ENCODE data around the gene MLIP. TPM values are rescaled to one million over a fixed set of nuclear protein-coding genes. Genes with fewer than 3 reads are reported as not detected.
A peak's percentile ranks its signal among the peaks of the same experiment; 100 is the strongest.

MLIP gene
- total RNA-seq, 4 donors from 2014 or later: 4.0 to 8.1 (median 4.2) TPM; not detected in 1

GRCh38 chr6:54262499-54262898 lies 151.3 kb downstream of the MLIP start:
- intact Hi-C loops (cut with DNase I): no loop called here
- Histone ChIP-seq H3K27me3 (no peaks in the 10 kb centered on the region), H3K9me3 (no peaks in the 10 kb centered on the region), H3K4me1 (no peaks in the 10 kb centered on the region), H3K27ac (no peak overlapping the region), H3K4me3 (replicated peaks in 1 of 3) (no peak overlapping the region), H3K36me3 (no peaks in the 10 kb centered on the region)
- DNase-seq: no peak
- TF ChIP-seq CTCF (IDR thresholded peaks at IDR 0.05) (no peak), POLR2A (IDR thresholded peaks at IDR 0.05) (no peak)
- WGBS, 2 donors: 59 to 61% methylated on average over 1 of the region's 1 CpG

- no peaks in the 10 kb centered on the region for H3K36me3 ChIP-seq
- no peaks in the 10 kb centered on the region for H3K9me3 ChIP-seq
- TF ChIP-seq POLR2A (IDR thresholded peaks at IDR 0.05) (no peak), CTCF (IDR thresholded peaks at IDR 0.05) (no peak)
- 66 to 74% methylated on average over 2 of the region's 2 CpGs for whole genome bisulfite sequencing, 2 donors
- intact Hi-C loops (cut with DNase I): no loop called here
- no peaks in the 10 kb centered on the region for H3K4me1 ChIP-seq
- H3K27me3 ChIP-seq: no peaks in the 10 kb centered on the region
- H3K27ac ChIP-seq: no peak overlapping the region
- no peak for DNase-seq
- no peak overlapping the region for H3K4me3 ChIP-seq (replicated peaks in 1 of 3)
These were observed 151.7 kb downstream of the MLIP start for GRCh38 chr6:54262971-54263370.

- no peaks in the 10 kb centered on the region for H3K27me3 ChIP-seq
- H3K27ac ChIP-seq: no peak overlapping the region
- no peaks in the 10 kb centered on the region for H3K4me1 ChIP-seq
- TF ChIP-seq CTCF (IDR thresholded peaks at IDR 0.05): no peak
- no peak for TF ChIP-seq POLR2A (IDR thresholded peaks at IDR 0.05)
- no peaks in the 10 kb centered on the region for H3K36me3 ChIP-seq
- DNase-seq: no peak
- H3K9me3 ChIP-seq: no peaks in the 10 kb centered on the region
- no peak overlapping the region for H3K4me3 ChIP-seq (replicated peaks in 1 of 3)
- WGBS, 2 donors: 84 to 96% methylated on average over 4 of the region's 4 CpGs
- intact Hi-C loops (cut with DNase I): loop anchor here (5.0 kb wide), 1 partner anchor 277 kb away; no protein-coding TSS in a partner anchor
These were observed 153.5 kb downstream of the MLIP start for GRCh38 chr6:54264581-54265272.

GRCh38 chr6:54266400-54266923 lies 155.2 kb downstream of the MLIP start:
- no peaks in the 10 kb centered on the region for H3K27me3 ChIP-seq
- no peak for DNase-seq
- H3K4me1 ChIP-seq: no peaks in the 10 kb centered on the region
- H3K9me3 ChIP-seq: no peaks in the 10 kb centered on the region
- TF ChIP-seq CTCF (IDR thresholded peaks at IDR 0.05) (no peak), POLR2A (IDR thresholded peaks at IDR 0.05) (no peak)
- H3K27ac ChIP-seq: no peak overlapping the region
- intact Hi-C loops (cut with DNase I): loop anchor here (5.0 kb wide), 1 partner anchor 279 kb away; no protein-coding TSS in a partner anchor
- no peaks in the 10 kb centered on the region for H3K36me3 ChIP-seq
- 73 to 76% methylated on average over 5 of the region's 5 CpGs for WGBS, 2 donors
- H3K4me3 ChIP-seq (replicated peaks in 1 of 3): no peak overlapping the region

DNA sequence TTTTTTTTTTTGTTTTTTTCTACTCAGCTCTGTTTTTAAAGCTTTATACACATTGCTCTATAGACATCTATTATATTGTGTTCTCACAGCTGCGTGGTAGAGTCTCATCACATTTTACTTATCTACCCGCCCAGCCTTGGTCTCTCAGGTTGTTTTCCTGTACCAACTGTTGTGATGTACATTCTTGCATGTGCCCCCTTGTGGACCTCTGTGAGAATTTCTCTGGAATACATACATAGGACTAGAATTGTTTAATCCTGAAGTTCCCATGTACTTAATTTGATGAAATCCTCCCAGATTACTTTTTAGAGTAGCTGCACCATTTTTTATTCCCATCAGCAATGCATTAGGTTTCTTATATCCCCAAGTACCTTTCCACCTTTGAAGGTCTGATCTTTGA lies 156.6 kb downstream of the MLIP start:
- intact Hi-C loops (cut with DNase I): loop anchor here (5.0 kb wide), 1 partner anchor 280 kb away; no protein-coding TSS in a partner anchor
- no peaks in the 10 kb centered on the region for H3K27me3 ChIP-seq
- 39 to 45% methylated on average over 2 of the region's 2 CpGs for WGBS, 2 donors
- H3K9me3 ChIP-seq: no peaks in the 10 kb centered on the region
- H3K27ac ChIP-seq: no peak overlapping the region
- peak; percentile 44 to 45 for DNase-seq
- H3K4me3 ChIP-seq (replicated peaks in 1 of 3): no peak overlapping the region
- no peaks in the 10 kb centered on the region for H3K4me1 ChIP-seq
- no peak for TF ChIP-seq POLR2A (IDR thresholded peaks at IDR 0.05)
- peak in 5 of 6 experiments; percentile 9 to 72 (median 47) for TF ChIP-seq CTCF (IDR thresholded peaks at IDR 0.05)
- no peaks in the 10 kb centered on the region for H3K36me3 ChIP-seq
